GM19372 (cell line): ENCODE measurements around the gene ZNF780B.

Source experiments
- ATAC-seq: cut with Tn5 transposase; IDR thresholded peaks from one replicate; pipeline ENCODE4 v1.9.1; 2021; ENCODE audit warnings: mild to moderate bottlenecking, low read depth, moderate library complexity; ENCODE audit not compliant: unreplicated experiment

Gene ZNF780B

DNA sequence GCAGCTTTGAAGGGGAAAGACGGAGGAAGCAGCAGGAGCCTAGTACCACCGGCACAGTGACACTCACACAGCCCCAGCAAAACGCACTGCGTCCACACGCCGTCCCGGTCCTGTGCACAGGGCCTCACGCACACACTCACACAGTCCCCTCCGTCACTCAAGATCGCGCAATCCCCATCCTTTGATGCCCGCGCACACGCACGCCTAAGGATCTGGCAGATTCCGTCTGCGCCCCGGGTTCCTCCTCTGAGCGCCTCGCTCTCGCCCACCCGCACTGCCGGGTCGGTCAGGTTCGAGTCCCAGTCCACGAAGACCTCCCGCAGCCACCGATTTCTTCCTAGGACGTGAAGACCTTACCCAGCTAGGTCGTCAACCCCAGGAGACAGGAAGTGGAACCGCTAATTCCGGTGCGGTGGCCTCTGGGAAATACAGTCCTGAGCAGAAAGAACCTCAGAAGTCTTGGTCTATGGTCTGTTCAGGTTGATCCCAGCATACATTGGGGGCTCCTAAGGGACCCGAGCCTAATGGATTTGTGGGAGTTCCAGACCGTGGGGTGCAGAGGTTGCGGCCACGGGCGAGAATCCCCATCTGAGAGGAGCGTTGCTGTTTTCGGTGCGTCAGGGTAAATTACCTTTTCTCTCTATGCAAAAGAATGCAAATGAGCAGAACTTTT lies at the start of gene ZNF780B:
Gene ZNF780B (minus strand): TSS at position 400 of the 673 bp plus-strand sequence. CDS start 5,899 bp downstream, outside the sequence.
- peak; percentile 59 for ATAC-seq

DNA sequence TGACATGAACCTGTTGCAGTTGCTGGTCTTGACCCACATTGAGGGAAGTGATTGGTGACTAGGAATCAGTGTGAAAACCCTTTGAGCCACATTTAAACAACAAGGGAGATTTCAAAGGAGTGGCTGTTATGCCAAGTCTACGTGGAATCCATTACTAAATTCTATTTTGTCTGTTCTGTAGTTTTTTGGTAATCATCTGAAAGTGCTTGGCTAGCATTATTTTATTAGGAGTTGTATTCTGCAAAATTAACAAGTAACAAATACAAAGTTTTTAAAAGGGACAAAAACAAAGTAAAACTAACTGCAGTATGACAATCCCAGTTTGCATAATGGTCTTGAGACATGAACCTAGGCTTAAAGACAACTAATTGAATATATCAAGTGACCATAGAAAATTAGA lies 48.7 kb upstream of the ZNF780B start:
- ATAC-seq, result no peak

DNA sequence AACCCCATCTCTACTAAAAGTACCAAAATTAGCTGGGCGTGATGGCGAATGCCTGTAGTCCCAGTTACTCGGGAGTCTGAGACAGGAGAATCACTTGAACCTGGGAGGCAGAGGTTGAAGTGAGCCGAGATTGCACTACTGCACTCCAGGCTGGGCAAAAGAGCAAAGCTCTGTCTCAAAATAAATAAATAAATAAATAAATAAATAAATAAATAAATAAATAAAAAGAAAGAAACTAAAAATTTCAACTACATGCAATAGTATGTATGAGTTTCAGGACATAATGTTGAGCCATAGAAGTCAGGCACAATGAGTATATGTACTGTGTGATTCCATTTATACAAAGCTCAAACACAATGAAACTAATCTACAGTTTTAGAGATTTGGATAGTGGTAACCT lies 47.6 kb upstream of the ZNF780B start:
- no peak for ATAC-seq

DNA sequence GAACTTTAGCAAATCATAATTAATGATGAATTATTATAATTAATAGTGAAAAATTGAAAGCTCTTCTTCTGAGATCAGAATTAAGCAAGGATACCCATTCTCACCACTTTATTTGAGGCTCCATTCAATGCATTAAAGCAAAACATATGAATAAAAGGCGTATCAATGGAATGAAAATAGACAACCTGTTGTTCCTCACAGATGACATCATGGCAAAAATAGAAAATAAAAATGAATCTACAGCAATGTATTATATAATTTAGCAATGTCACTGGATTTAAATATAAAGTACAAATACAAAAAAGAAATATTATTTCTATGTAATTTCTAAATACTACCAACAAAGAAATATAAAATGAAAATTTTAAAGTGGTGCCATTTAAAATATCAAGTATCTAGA lies 45.8 kb upstream of the ZNF780B start:
- ATAC-seq, result no peak

DNA sequence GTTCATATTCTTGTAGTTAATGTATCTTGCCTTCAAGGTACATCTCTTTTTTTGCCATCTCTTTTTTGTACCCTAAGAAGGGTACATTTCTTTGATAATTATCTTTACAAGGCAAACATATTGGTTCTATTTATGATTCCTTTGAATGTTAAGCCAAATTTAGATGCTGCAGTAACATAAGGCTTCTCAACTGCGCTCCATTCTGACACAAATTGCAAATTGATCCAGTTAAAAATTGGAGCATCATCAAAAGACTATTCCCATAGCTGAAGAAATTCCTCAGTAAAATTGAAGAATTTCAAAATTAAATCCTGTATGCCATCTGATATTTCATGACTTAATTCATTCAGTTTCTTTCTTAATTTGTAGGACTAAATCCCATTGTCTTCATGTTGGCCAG lies 37.4 kb upstream of the ZNF780B start:
- ATAC-seq, result no peak

DNA sequence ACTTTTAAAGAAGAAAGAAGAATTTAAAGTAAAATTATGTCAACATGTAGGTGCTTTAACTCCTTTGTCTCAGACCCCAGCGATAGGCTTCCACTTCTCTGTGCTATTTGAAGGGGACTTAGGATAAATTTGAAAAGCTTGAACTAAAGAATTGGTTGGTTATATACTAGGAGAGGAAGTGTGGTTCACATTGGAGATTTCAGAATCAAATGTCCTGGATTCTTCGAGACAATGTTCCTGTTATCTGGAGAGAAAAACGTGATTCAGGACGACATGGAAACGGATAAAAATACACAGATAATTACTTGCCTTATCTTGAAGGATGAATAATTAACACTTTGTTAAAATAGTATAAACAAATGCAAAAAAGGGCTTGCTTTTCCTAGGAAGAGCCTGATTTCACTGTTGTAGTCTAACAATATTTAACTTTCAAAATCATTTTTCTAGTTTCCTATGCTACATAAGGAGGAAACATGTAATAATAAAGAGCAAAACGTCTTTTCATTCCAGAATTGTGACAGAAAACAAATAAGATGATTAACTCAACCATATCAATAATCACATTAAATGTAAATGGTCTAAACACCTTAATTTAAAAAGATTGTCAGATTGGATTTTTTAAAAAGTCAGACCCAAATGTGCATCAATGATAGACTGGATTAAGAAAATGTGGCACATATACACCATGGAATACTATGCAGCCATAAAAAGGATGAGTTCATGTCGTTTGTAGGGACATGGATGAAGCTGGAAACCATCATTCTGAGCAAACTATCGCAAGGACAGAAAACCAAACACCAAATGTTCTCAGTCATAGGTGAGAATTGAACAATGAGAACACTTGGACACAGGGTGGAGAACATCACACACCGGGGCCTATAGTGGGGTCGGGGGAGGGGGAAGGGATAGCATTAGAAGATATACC lies 35.4 kb upstream of the ZNF780B start:
- ATAC-seq, result no peak

DNA sequence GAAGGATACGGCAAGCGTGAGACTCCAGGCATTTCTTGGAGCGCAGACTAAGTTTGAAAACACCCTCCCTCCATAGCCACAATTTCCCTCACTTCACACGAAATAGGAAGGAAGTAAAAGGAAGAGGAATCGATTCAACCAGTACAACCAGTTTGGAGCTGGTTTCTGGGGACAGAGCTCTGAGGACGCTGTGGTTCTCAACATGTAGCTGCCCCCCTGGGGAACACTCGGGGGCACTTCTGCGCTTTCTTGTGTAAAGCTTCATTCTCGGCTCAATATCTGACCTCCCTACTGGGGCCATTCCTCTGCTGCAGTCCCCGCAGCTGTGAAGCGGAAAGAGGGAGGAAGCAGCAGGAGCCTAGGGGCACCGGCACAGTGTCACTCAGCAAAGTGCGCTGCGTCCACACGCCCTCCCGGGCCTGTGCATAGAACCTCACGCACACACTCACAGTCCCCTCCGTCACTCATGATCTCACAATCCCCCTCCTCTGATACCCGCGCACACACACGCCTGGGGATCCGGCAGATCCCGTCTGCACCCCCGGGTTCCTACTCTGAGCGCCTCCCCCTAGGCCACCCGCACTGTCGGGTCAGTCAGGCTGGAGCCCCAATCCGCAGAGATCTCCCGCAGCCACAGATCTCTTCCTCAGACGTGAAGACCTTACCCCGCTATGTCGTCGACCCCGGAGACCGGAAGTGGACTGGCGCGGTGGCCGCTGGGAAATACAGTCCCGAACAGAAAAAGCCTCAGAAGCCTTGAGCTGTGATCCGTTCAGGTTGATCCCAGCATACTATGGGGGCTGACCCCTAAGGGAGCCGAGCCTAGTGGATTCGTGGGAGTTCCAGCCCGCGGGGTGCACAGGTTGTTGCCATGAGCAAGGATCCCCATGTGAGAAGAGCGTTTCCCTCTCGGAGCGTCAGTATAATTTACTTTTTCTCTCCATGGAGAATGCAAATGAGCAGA lies 34.5 kb upstream of the ZNF780B start, which contains the start of gene ZNF780A:
Gene ZNF780A (minus strand): TSS at position 703 of the 964 bp plus-strand sequence. CDS start 6,190 bp downstream, outside the sequence.
- peak; percentile 72 for ATAC-seq

DNA sequence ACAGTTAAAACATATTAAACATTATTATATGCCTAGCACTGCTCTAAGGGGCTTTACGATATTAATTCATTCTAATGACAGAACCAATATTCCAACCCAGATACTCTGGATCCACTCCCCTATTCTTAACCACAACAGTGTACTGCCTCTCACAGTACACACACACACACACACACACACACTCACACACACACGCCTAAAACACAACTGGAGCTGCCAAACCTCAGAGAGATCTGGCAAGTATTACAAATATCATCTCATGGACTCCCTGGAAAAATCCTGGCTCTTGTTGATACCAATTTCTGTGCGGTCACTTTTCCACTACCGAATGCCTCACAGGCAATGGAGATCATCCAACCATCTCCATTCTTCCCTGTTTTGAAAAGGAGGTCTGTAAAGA lies 33.4 kb upstream of the ZNF780B start:
- no peak for ATAC-seq

DNA sequence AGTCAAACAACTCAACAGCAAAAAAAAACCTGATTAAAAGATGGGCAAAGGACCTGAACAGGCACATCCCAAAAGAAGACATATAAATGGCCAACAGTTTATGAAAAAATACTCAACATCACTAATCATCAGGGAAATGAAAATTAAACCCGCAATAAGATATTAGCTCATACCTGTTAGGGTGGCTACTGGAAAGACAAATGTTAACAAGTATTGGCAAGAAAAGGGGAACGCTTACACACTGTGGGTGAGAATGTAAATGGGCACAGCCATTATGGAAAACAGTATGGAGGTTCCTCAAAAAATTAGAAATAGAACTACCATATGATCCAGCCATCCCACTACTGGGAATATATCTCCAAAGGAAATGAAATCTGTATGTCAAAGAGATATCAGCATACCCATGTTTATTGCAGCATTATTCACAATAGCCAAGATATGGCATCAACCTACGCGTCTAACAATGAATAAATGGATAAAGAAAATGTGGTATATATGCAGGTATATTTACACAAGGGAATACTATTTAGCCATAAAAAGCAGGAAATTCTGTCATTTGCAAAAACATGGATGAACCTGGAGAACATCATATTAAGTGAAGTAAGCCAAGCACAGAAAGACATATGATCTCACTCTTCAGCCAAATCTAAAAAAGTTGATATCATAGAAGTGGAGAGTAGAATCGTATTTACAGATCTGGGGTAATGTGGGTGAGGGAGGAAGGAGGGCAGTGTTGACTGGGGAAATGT lies 32.4 kb upstream of the ZNF780B start:
- no peak for ATAC-seq

DNA sequence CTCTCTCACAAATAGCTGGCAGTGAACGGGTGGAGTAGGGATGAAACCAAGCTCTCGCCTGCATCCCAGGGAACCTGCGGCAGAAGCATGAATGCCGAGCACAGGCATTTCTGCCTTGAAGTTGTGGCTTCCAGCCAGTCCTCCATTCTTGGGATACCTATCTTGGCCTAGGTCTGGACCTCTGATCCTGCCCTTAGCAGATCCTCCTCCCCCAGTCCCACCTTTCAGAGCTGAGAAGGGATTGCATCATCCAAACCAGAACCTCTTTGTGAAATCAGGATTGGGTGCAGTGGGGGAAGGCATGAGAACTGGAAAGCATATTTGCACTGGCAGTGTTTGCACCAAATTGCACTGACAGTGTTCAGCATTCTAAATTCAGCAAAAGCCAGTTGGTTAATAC lies 28.9 kb upstream of the ZNF780B start:
- no peak for ATAC-seq

DNA sequence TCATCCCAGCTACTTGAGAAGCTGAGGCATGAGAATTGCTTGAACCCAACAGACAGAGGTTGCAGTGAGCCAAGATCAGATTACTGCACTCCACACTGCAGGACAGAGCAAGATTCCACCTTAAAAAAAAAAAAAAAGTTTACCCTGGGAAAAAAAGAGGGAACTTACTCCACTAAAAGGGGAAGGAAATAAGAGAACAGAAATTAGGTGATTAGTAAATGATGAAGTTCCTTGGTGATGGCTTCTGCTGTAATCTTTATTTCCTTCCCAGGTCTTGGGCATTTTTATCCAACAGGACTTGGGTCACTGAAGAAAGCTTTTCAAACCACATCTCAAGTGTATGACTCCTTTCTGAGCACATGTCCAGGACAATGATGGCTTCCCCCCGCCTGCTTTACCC lies 25.4 kb upstream of the ZNF780B start:
- ATAC-seq, result no peak

DNA sequence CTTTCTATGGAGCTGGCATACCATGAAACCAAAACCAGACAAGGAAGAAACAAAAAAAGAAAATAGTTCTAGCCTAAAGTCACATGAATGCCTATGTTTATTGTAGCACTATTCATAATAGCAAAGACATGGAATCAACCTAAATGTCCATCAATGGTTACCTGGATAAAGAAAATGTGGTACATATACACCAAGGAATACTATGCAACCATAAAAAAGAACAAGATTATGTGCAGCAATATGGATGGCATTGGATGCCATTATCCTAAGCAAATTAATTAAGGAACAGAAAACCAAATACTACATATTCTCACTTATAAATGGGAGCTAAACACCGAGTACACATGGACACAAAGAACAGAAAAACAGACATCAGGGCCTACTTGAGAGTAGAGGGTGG lies 24.3 kb upstream of the ZNF780B start:
- no peak for ATAC-seq

DNA sequence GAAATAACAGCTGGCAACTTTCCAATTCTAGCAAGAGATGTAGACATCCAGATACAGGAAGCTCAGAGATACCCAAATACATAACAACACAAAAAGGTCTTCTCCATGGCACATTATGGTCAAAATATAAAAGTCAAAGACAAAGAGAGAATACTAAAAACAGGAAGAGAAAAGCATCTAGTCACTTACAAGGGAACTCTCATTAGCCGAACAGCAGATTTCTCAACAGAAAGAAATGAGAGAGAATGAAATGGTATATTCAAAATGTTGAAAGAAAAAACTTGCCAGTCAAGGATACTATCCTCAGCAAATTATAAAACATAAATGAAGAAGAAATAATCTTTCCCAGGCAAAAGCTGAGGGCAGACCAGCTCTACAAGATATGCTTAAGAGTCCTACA lies 22.3 kb upstream of the ZNF780B start:
- ATAC-seq, result no peak

DNA sequence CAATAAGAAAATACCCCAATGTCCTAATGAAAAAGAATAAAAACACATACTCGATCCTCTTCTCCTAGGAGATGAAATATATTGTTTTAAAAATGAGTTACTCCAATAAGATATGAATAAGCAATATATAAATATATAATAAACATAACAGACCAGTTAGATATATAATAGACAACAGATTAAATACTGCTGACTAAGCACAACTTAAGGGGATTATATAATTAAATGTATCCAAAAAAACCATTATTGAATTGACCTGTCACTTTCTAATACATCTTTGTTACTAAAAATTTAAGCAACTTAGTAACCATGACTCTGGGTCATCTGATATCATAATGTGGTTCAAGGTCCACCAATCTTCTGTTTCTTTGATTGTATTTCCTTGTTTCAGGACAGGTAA lies 14.0 kb upstream of the ZNF780B start:
- ATAC-seq, result no peak

DNA sequence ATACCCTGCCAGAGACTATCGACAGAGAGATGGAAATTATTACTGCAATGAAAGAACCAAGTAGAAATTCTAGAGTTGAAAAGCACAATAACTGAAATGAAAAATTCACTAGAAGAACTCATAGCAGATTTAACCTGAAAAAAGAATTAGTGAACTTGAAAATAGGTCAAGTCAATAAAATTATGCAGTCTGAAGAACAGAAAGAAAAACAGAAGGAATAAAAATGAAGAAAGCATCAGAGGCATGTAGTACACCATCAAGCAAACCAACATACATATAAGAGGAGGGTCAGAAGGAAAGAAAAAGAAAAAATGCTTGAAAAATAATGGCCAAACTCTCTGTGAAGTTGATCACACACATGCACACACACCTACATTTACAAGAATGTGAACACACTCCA lies 3.6 kb upstream of the ZNF780B start:
- ATAC-seq, result no peak

DNA sequence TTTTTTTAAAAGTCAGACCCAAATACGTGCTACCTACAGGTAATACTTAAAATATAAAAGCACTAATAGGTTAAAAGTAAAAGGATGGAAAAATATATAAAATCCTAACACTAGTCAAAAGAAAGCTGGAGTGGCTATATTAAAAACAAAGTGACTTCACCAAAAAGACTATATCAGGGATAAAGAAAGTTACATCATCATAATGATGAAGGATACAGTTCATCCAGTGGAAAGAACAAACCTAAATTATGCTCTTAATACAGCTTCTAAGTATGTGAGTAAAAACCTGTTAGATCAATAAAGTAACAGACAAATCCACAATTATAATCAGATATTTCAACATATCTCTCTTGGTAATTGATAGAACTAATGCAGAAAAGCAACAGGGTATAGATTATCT lies 1.1 kb upstream of the ZNF780B start:
- no peak for ATAC-seq

DNA sequence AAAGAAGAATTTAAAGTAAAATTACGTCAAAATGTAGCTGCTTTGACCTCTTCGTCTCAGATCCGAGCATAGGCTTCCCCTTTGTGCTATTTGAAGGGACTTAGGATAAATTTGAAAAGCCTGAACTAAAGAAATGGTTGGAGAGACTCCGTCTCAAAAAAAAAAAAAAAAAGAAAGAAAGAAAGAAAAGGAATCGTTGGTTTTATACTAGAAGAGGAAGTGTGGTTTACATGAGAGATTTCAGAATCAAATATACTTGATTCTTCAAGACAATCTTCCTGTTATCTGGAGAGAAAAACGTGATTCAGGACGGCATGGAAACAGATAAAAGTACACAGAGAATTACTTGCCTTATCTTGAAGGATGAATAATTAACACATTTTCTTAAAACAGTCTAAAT lies 474 bp upstream of the ZNF780B start:
- no peak for ATAC-seq

DNA sequence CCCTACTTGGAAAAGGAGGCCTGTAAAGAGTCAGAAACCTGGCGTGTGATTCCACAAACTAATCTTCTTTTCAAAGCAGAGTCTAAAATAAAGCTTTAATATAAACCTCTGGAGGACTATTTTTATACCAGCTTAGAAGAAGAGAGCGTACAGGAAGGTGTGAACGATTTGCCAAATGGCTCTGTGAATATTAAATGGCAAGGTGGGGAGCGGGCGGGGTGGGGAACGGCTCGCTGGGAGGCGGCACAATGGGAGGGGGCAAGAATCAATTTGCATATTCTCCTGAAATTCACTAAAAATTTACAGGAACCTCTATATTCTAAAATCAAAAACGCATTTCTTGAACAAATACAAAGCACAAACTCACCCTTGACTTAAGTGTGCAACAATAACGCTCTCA lies 982 bp downstream of the ZNF780B start:
- ATAC-seq, result no peak

DNA sequence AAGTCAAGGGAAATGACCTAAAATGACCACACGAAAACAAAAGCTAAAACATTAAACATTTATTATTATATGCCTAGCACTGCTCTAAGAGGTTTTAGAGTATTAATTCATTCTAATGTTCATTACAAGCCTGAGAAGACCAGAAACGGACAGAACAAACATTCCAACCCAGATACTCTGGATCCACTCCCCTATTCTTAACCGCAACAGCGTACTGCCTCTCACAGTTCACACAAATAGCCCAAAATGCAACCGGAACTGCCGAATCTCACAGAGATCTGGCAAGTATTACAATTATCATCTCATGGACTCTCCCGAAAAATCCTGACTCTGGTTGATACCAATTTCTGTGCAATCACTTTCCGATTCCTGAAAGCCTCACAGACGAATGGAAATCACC lies 1.4 kb downstream of the ZNF780B start:
- ATAC-seq, result no peak

DNA sequence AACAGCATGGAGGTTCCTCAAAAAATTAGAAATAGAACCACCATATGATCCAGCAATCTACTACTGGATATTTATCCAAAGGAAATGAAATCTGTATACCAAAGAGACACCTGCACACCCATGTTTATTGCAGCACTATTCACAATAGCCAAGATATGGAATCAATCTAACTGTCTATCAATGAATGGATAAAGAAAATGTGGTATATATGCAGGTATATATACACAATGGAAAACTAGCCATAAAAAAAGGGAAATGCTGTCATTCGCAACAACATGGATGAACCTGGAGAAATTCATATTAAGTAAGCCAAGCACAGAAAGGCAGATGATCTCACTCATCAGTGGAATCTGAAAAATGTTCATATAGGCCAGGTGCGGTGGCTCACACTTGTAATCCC lies 2.5 kb downstream of the ZNF780B start:
- no peak for ATAC-seq
